HEK293T (cell line): ENCODE measurements around the gene KDM2A.
"Not testable (repeated sequence)": the region's sequence is repeated elsewhere in the genome, so short reads cannot be mapped to it uniquely, and the experiment has no call there.

Source experiments
- ARNT ChIP-seq: fragments of 450-650 bp; IDR thresholded peaks from 2 replicates; pipeline ENCODE4 v1.6.1; 2017; ENCODE audit warnings: mild to moderate bottlenecking
- BHLHE40 ChIP-seq: fragments of 450-650 bp; IDR thresholded peaks from 2 replicates; pipeline ENCODE4 v1.6.1; 2016; ENCODE audit warnings: mild to moderate bottlenecking, moderate library complexity, borderline replicate concordance
- CTBP1 ChIP-seq: fragments of 450-650 bp; IDR thresholded peaks from 2 replicates; pipeline ENCODE4 v1.6.1; 2016; ENCODE audit warnings: borderline replicate concordance
- FOXA1 ChIP-seq: fragments of 450-650 bp; IDR thresholded peaks from 2 replicates; pipeline ENCODE4 v1.6.1; 2016; ENCODE audit warnings: mild to moderate bottlenecking
- FOXM1 ChIP-seq: fragments of 450-650 bp; IDR thresholded peaks from 2 replicates; pipeline ENCODE4 v1.6.1; 2017; ENCODE audit warnings: mild to moderate bottlenecking, borderline replicate concordance
- HDGF ChIP-seq: fragments of 450-650 bp; IDR thresholded peaks from 2 replicates; pipeline ENCODE4 v1.6.1; 2017; ENCODE audit warnings: antibody characterized with exemption, borderline replicate concordance
- L3MBTL2 ChIP-seq: fragments of 450-650 bp; conservative IDR thresholded peaks from 2 replicates; pipeline ENCODE4 v1.6.1; 2016; ENCODE audit warnings: mild to moderate bottlenecking
- NFRKB ChIP-seq: fragments of 450-650 bp; IDR thresholded peaks from 2 replicates; pipeline ENCODE4 v1.6.1; 2016; ENCODE audit warnings: mild to moderate bottlenecking, moderate library complexity
- SP1 ChIP-seq: fragments of 450-650 bp; IDR thresholded peaks from 2 replicates; pipeline ENCODE4 v1.6.1; 2017
- SUZ12 ChIP-seq: fragments of 450-650 bp; IDR thresholded peaks from 2 replicates; pipeline ENCODE4 v1.6.1; 2016; ENCODE audit warnings: mild to moderate bottlenecking
- TARDBP ChIP-seq: fragments of 450-650 bp; IDR thresholded peaks from 2 replicates; pipeline ENCODE4 v1.6.1; 2016
- ZNF384 ChIP-seq: fragments of 450-650 bp; IDR thresholded peaks from 2 replicates; pipeline ENCODE4 v1.6.1; 2016

DNA sequence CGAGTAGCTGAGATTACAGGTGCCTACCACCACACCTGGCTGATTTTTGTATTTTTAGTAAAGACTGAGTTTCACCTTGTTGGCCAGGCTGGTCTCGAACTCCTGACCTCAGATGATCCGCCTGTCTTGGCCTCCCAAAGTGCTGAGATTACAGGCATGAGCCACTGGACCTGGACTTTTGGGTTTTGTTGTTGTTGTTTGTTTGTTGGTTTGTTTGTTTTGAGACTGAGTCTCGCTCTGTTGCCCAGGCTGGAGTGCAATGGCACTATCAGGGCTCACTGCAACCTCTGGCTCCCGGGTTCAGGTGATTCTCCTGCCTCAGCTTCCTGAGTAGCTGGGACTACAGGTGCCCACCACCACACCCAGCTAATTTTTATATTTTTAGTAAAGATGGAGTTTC, 4.7 kb downstream of the KDM2A start:
- not testable (repeated sequence) for TF ChIP-seq ZNF384, SUZ12, BHLHE40, FOXM1, ARNT, FOXA1, HDGF, SP1, CTBP1, L3MBTL2, NFRKB, TARDBP
